ENCODE measurements around the gene CNTNAP4.

The CNTNAP4 gene

GRCh38 chr16:76441391-76441790, 164.2 kb downstream of the CNTNAP4 start:
- H2BK15ac ChIP-seq (ENCODE audit: low read depth, poor library complexity, severe bottlenecking), result no peak overlapping the region
- H3K27ac ChIP-seq (ENCODE audit: low read length, poor library complexity, severe bottlenecking), result no peak overlapping the region
- no peaks in the 10 kb centered on the region for H3K36me3 ChIP-seq (ENCODE audit: control insufficient read depth in 1 of 2, insufficient read depth in 2 of 2, low read depth in 1 of 2, low read length in 2 of 2)
- no peak overlapping the region for H3K4me2 ChIP-seq (ENCODE audit: low read length, poor library complexity, severe bottlenecking)
- no peak overlapping the region for H3K14ac ChIP-seq (ENCODE audit: low read length in 2 of 2)
- no peaks in the 10 kb centered on the region for H3K27me3 ChIP-seq (ENCODE audit: control insufficient read depth in 1 of 2, insufficient read depth in 1 of 2, low read length in 2 of 2)
- no peak for DNase-seq
- no peak overlapping the region for H3K9ac ChIP-seq (ENCODE audit: low read length)
- no peak overlapping the region for H2BK12ac ChIP-seq (ENCODE audit: low read length in 2 of 2)
- no peak overlapping the region for H4K91ac ChIP-seq (ENCODE audit: low read length)
- no peak overlapping the region for H3K18ac ChIP-seq (ENCODE audit: low read depth in 1 of 2, low read length in 2 of 2)
- no peak overlapping the region for H3K23ac ChIP-seq (ENCODE audit: low read length in 2 of 2)
- no peak overlapping the region for H2AFZ ChIP-seq (ENCODE audit: low read depth, low read length)
- no peak overlapping the region for H2AK5ac ChIP-seq (ENCODE audit: low read length, severe bottlenecking)
- no peak overlapping the region for H2BK5ac ChIP-seq (ENCODE audit: low read depth, low read length, poor library complexity, severe bottlenecking)
- H2BK120ac ChIP-seq (ENCODE audit: low read depth, low read length), result no peak overlapping the region
- H3K4me3 ChIP-seq (ENCODE audit: insufficient read depth in 1 of 2, low read depth in 1 of 2, low read length in 2 of 2), result no peak overlapping the region
- no peaks in the 10 kb centered on the region for H3K79me1 ChIP-seq (replicated peaks; ENCODE audit: low read length, poor library complexity, severe bottlenecking)
- H4K8ac ChIP-seq (ENCODE audit: low read length), result no peak overlapping the region
- H3K4me1 ChIP-seq (ENCODE audit: control insufficient read depth, insufficient read depth, low read depth, low read length), result no peaks in the 10 kb centered on the region
- 88% methylated on average over 3 of the region's 3 CpGs for WGBS
- H3K4ac ChIP-seq (ENCODE audit: low read depth in 1 of 2, low read length in 2 of 2), result no peak overlapping the region
- no peaks in the 10 kb centered on the region for H3K9me3 ChIP-seq (ENCODE audit: control insufficient read depth, low read length)

DNA sequence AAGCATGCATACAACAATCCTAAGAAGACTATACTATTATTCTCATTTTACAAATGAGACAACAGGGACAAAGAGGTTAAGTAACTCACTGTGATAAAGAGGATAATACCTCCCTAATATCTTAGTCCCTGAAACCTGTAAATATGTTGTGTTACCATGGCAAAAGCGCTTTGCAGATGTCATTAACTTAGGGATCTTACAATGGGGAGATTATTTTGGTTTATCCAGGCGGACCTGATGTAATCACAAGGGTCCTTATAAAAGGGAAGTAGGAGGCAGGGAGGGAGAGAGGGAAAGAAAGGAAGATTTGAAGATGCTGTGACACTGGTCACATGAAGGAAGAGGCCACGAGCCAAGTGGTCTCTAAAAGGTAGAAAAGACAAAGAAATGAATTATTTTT, 164.7 kb downstream of the CNTNAP4 start:
- WGBS, result 76% methylated on average over 3 of the region's 3 CpGs
- Histone ChIP-seq H3K9ac (ENCODE audit: low read length) (no peak overlapping the region), H4K8ac (ENCODE audit: low read length) (no peak overlapping the region), H3K18ac (ENCODE audit: low read depth in 1 of 2, low read length in 2 of 2) (no peak overlapping the region), H3K4ac (ENCODE audit: low read depth in 1 of 2, low read length in 2 of 2) (no peak overlapping the region), H3K4me1 (ENCODE audit: control insufficient read depth, insufficient read depth, low read depth, low read length) (no peaks in the 10 kb centered on the region), H3K27ac (ENCODE audit: low read length, poor library complexity, severe bottlenecking) (no peak overlapping the region), H3K4me2 (ENCODE audit: low read length, poor library complexity, severe bottlenecking) (no peak overlapping the region), H3K79me1 (replicated peaks; ENCODE audit: low read length, poor library complexity, severe bottlenecking) (no peaks in the 10 kb centered on the region), H3K27me3 (ENCODE audit: control insufficient read depth in 1 of 2, insufficient read depth in 1 of 2, low read length in 2 of 2) (no peaks in the 10 kb centered on the region), H3K4me3 (ENCODE audit: insufficient read depth in 1 of 2, low read depth in 1 of 2, low read length in 2 of 2) (no peak overlapping the region), H3K23ac (ENCODE audit: low read length in 2 of 2) (no peak overlapping the region), H4K91ac (ENCODE audit: low read length) (no peak overlapping the region), H2AK5ac (ENCODE audit: low read length, severe bottlenecking) (no peak overlapping the region), H3K36me3 (ENCODE audit: control insufficient read depth in 1 of 2, insufficient read depth in 2 of 2, low read depth in 1 of 2, low read length in 2 of 2) (no peaks in the 10 kb centered on the region), H2AFZ (ENCODE audit: low read depth, low read length) (no peak overlapping the region), H3K9me3 (ENCODE audit: control insufficient read depth, low read length) (no peaks in the 10 kb centered on the region), H3K14ac (ENCODE audit: low read length in 2 of 2) (no peak overlapping the region), H2BK120ac (ENCODE audit: low read depth, low read length) (no peak overlapping the region), H2BK15ac (ENCODE audit: low read depth, poor library complexity, severe bottlenecking) (no peak overlapping the region), H2BK5ac (ENCODE audit: low read depth, low read length, poor library complexity, severe bottlenecking) (no peak overlapping the region), H2BK12ac (ENCODE audit: low read length in 2 of 2) (no peak overlapping the region)
- DNase-seq, result no peak

GRCh38 chr16:76443973-76444372, 166.8 kb downstream of the CNTNAP4 start:
- H3K4me3 ChIP-seq (ENCODE audit: insufficient read depth in 1 of 2, low read depth in 1 of 2, low read length in 2 of 2), result no peak overlapping the region
- H3K79me1 ChIP-seq (replicated peaks; ENCODE audit: low read length, poor library complexity, severe bottlenecking), result no peaks in the 10 kb centered on the region
- no peak overlapping the region for H3K18ac ChIP-seq (ENCODE audit: low read depth in 1 of 2, low read length in 2 of 2)
- H3K9ac ChIP-seq (ENCODE audit: low read length), result no peak overlapping the region
- no peak overlapping the region for H4K8ac ChIP-seq (ENCODE audit: low read length)
- no peaks in the 10 kb centered on the region for H3K27me3 ChIP-seq (ENCODE audit: control insufficient read depth in 1 of 2, insufficient read depth in 1 of 2, low read length in 2 of 2)
- no peaks in the 10 kb centered on the region for H3K4me1 ChIP-seq (ENCODE audit: control insufficient read depth, insufficient read depth, low read depth, low read length)
- H2AFZ ChIP-seq (ENCODE audit: low read depth, low read length), result no peak overlapping the region
- no peak overlapping the region for H3K4me2 ChIP-seq (ENCODE audit: low read length, poor library complexity, severe bottlenecking)
- H3K23ac ChIP-seq (ENCODE audit: low read length in 2 of 2), result no peak overlapping the region
- no peak overlapping the region for H3K27ac ChIP-seq (ENCODE audit: low read length, poor library complexity, severe bottlenecking)
- H3K36me3 ChIP-seq (ENCODE audit: control insufficient read depth in 1 of 2, insufficient read depth in 2 of 2, low read depth in 1 of 2, low read length in 2 of 2), result no peaks in the 10 kb centered on the region
- H3K4ac ChIP-seq (ENCODE audit: low read depth in 1 of 2, low read length in 2 of 2), result no peak overlapping the region
- H2BK12ac ChIP-seq (ENCODE audit: low read length in 2 of 2), result no peak overlapping the region
- no peak overlapping the region for H2BK15ac ChIP-seq (ENCODE audit: low read depth, poor library complexity, severe bottlenecking)
- H4K91ac ChIP-seq (ENCODE audit: low read length), result no peak overlapping the region
- no peak overlapping the region for H3K14ac ChIP-seq (ENCODE audit: low read length in 2 of 2)
- WGBS, result no CpG with 5 or more reads among the region's 1 CpG
- no peak overlapping the region for H2BK120ac ChIP-seq (ENCODE audit: low read depth, low read length)
- H2AK5ac ChIP-seq (ENCODE audit: low read length, severe bottlenecking), result no peak overlapping the region
- no peak overlapping the region for H2BK5ac ChIP-seq (ENCODE audit: low read depth, low read length, poor library complexity, severe bottlenecking)
- no peak for DNase-seq
- H3K9me3 ChIP-seq (ENCODE audit: control insufficient read depth, low read length), result no peaks in the 10 kb centered on the region

GRCh38 chr16:76444832-76445231, 167.6 kb downstream of the CNTNAP4 start:
- no peak overlapping the region for H3K9ac ChIP-seq (ENCODE audit: low read length)
- no peak overlapping the region for H2BK15ac ChIP-seq (ENCODE audit: low read depth, poor library complexity, severe bottlenecking)
- no peak overlapping the region for H3K4me3 ChIP-seq (ENCODE audit: insufficient read depth in 1 of 2, low read depth in 1 of 2, low read length in 2 of 2)
- no peak overlapping the region for H3K18ac ChIP-seq (ENCODE audit: low read depth in 1 of 2, low read length in 2 of 2)
- no peak overlapping the region for H3K4ac ChIP-seq (ENCODE audit: low read depth in 1 of 2, low read length in 2 of 2)
- no peak overlapping the region for H3K4me2 ChIP-seq (ENCODE audit: low read length, poor library complexity, severe bottlenecking)
- H2AK5ac ChIP-seq (ENCODE audit: low read length, severe bottlenecking), result no peak overlapping the region
- H2BK5ac ChIP-seq (ENCODE audit: low read depth, low read length, poor library complexity, severe bottlenecking), result no peak overlapping the region
- DNase-seq, result no peak
- no peak overlapping the region for H3K23ac ChIP-seq (ENCODE audit: low read length in 2 of 2)
- no peaks in the 10 kb centered on the region for H3K9me3 ChIP-seq (ENCODE audit: control insufficient read depth, low read length)
- H3K4me1 ChIP-seq (ENCODE audit: control insufficient read depth, insufficient read depth, low read depth, low read length), result no peaks in the 10 kb centered on the region
- H3K14ac ChIP-seq (ENCODE audit: low read length in 2 of 2), result no peak overlapping the region
- no peak overlapping the region for H2BK12ac ChIP-seq (ENCODE audit: low read length in 2 of 2)
- H4K8ac ChIP-seq (ENCODE audit: low read length), result no peak overlapping the region
- WGBS, result 100% methylated on average over 1 of the region's 3 CpGs
- no peaks in the 10 kb centered on the region for H3K79me1 ChIP-seq (replicated peaks; ENCODE audit: low read length, poor library complexity, severe bottlenecking)
- no peak overlapping the region for H2BK120ac ChIP-seq (ENCODE audit: low read depth, low read length)
- no peak overlapping the region for H2AFZ ChIP-seq (ENCODE audit: low read depth, low read length)
- no peaks in the 10 kb centered on the region for H3K36me3 ChIP-seq (ENCODE audit: control insufficient read depth in 1 of 2, insufficient read depth in 2 of 2, low read depth in 1 of 2, low read length in 2 of 2)
- no peak overlapping the region for H4K91ac ChIP-seq (ENCODE audit: low read length)
- H3K27ac ChIP-seq (ENCODE audit: low read length, poor library complexity, severe bottlenecking), result no peak overlapping the region
- H3K27me3 ChIP-seq (ENCODE audit: control insufficient read depth in 1 of 2, insufficient read depth in 1 of 2, low read length in 2 of 2), result no peaks in the 10 kb centered on the region

Measured in mesenchymal stem cell (in vitro differentiated cells and primary cell).